WTC11 (cell line): ENCODE data around the gene HERPUD2.

Experiments used
- ATF6 ChIP-seq: sonication (generic); formaldehyde crosslinking; IDR thresholded peaks from 2 replicates; pipeline ENCODE4 v1.8.1; 2023; ENCODE audit warnings: mild to moderate bottlenecking, missing genetic modification reagents
- CTCF ChIP-seq: fragments of 200-600 bp; IDR thresholded peaks from 2 replicates; pipeline ENCODE4 v1.8.0; 2022; ENCODE audit warnings: antibody characterized with exemption
- HMGXB4 ChIP-seq: sonication (generic); formaldehyde crosslinking; IDR thresholded peaks from 2 replicates; pipeline ENCODE4 v1.8.1; 2023; ENCODE audit warnings: mild to moderate bottlenecking, moderate library complexity, missing genetic modification reagents
- KAT7 ChIP-seq: sonication (generic); formaldehyde crosslinking; IDR thresholded peaks from 2 replicates; pipeline ENCODE4 v1.8.1; 2023; ENCODE audit warnings: missing genetic modification reagents, mild to moderate bottlenecking, borderline replicate concordance
- NFATC4 ChIP-seq: fragments of 250-450 bp; sonication (Bioruptor Pico); IDR thresholded peaks from 2 replicates; pipeline ENCODE4 v1.9.0; 2021; ENCODE audit warnings: mild to moderate bottlenecking
- NR2C2 ChIP-seq: sonication (generic); formaldehyde crosslinking; IDR thresholded peaks from 2 replicates; pipeline ENCODE4 v1.8.0; 2022; ENCODE audit warnings: mild to moderate bottlenecking, missing genetic modification reagents
- TEAD4 ChIP-seq: sonication (generic); formaldehyde crosslinking; IDR thresholded peaks from 2 replicates; pipeline ENCODE4 v1.8.0; 2022; ENCODE audit warnings: mild to moderate bottlenecking, missing genetic modification reagents
- USF2 ChIP-seq: sonication (generic); formaldehyde crosslinking; IDR thresholded peaks from 2 replicates; pipeline ENCODE4 v1.8.1; 2023; ENCODE audit warnings: mild to moderate bottlenecking, missing genetic modification reagents, moderate library complexity
- ZBTB21 ChIP-seq: sonication (generic); formaldehyde crosslinking; IDR thresholded peaks from 2 replicates; pipeline ENCODE4 v1.8.1; 2023; ENCODE audit warnings: mild to moderate bottlenecking, missing genetic modification reagents, borderline replicate concordance
- ZNF121 ChIP-seq: sonication (generic); formaldehyde crosslinking; IDR thresholded peaks from 2 replicates; pipeline ENCODE4 v1.8.0; 2023; ENCODE audit warnings: missing genetic modification reagents
- ZNF232 ChIP-seq: sonication (generic); formaldehyde crosslinking; IDR thresholded peaks from 2 replicates; pipeline ENCODE4 v1.8.0; 2022; ENCODE audit warnings: mild to moderate bottlenecking, missing genetic modification reagents
- ZNF263 ChIP-seq: sonication (generic); formaldehyde crosslinking; IDR thresholded peaks from 2 replicates; pipeline ENCODE4 v1.8.1; 2022; ENCODE audit warnings: low read depth, mild to moderate bottlenecking, moderate library complexity, missing genetic modification reagents
- ZNF396 ChIP-seq: fragments of 250-450 bp; sonication (Bioruptor Pico); IDR thresholded peaks from 2 replicates; pipeline ENCODE4 v1.8.0; 2021; ENCODE audit warnings: mild to moderate bottlenecking, moderate library complexity, borderline replicate concordance
- ZNF423 ChIP-seq: fragments of 250-450 bp; sonication (Bioruptor Pico); IDR thresholded peaks from 2 replicates; pipeline ENCODE4 v2.1.2; 2022; ENCODE audit warnings: mild to moderate bottlenecking, moderate library complexity

GRCh38 chr7:35695987-35696386 is 1.1 kb upstream of the HERPUD2 start:
- TF ChIP-seq USF2 (CRISPR knock-in tag) (no peak), CTCF (no peak), ZNF121 (CRISPR knock-in tag) (no peak), TEAD4 (CRISPR knock-in tag) (no peak), ZNF396 (CRISPR knock-in tag) (no peak), ZNF263 (no peak), ATF6 (no peak), NFATC4 (CRISPR knock-in tag) (no peak), ZNF232 (CRISPR knock-in tag) (no peak), NR2C2 (CRISPR knock-in tag) (no peak), ZBTB21 (CRISPR knock-in tag) (no peak), ZNF423 (no peak), HMGXB4 (CRISPR knock-in tag) (no peak), KAT7 (CRISPR knock-in tag) (no peak)
